Central memory CD4-positive, alpha-beta T cell (primary cell): ENCODE measurements around the gene C6orf62.
"Not testable (repeated sequence)": the region's sequence is repeated elsewhere in the genome, so short reads cannot be mapped to it uniquely, and the experiment has no call there.

ENCODE experiments used
- DNase-seq: peaks from one replicate; pipeline ENCODE4 v3.0.0; 2022
- total RNA-seq, 3 experiments: gene quantifications; one replicate each; lab custom pipeline; 2026; lab: John Stamatoyannopoulos, UW

The C6orf62 gene
- total RNA-seq = 137 to 285 (median 191) reads per million in 3 experiments

GRCh38 chr6:24719125-24719971 is at the start of gene C6orf62:
TSS of gene C6orf62 (minus strand) at chr6:24719154. CDS start at chr6:24718668, 486 bp downstream.
- DNase-seq = peak; percentile 60

- no peak for DNase-seq
Measured at GRCh38 chr6:24768361-24768760, 49.4 kb upstream of the C6orf62 start.

GRCh38 chr6:24766680-24767462 is 47.9 kb upstream of the C6orf62 start:
- DNase-seq = peak; percentile 30

GRCh38 chr6:24765968-24766367 is 47.0 kb upstream of the C6orf62 start:
- not testable (repeated sequence) for DNase-seq

- not testable (repeated sequence) for DNase-seq
Measured at GRCh38 chr6:24764833-24765828, 46.2 kb upstream of the C6orf62 start.

- DNase-seq = no peak
Measured at GRCh38 chr6:24763578-24763977, 44.6 kb upstream of the C6orf62 start.

- DNase-seq = no peak
Measured at GRCh38 chr6:24761851-24762250, 42.9 kb upstream of the C6orf62 start.

- DNase-seq = no peak
Measured at GRCh38 chr6:24761193-24761835, 42.4 kb upstream of the C6orf62 start.

- no peak for DNase-seq
Measured at GRCh38 chr6:24760210-24760609, 41.3 kb upstream of the C6orf62 start.

- DNase-seq = no peak
Measured at GRCh38 chr6:24759718-24760117, 40.8 kb upstream of the C6orf62 start.

GRCh38 chr6:24757611-24758010 is 38.7 kb upstream of the C6orf62 start:
- DNase-seq = no peak

GRCh38 chr6:24755279-24755678 is 36.3 kb upstream of the C6orf62 start:
- no peak for DNase-seq

- DNase-seq = not testable (repeated sequence)
Measured at GRCh38 chr6:24754378-24754777, 35.4 kb upstream of the C6orf62 start.

GRCh38 chr6:24753545-24753944 is 34.6 kb upstream of the C6orf62 start:
- DNase-seq = no peak

- DNase-seq = no peak
Measured at GRCh38 chr6:24752917-24753492, 34.1 kb upstream of the C6orf62 start.

- no peak for DNase-seq
Measured at GRCh38 chr6:24752503-24752902, 33.5 kb upstream of the C6orf62 start.

GRCh38 chr6:24750878-24751277 is 31.9 kb upstream of the C6orf62 start:
- DNase-seq = not testable (repeated sequence)

- no peak for DNase-seq
Measured at GRCh38 chr6:24749297-24749696, 30.3 kb upstream of the C6orf62 start.

GRCh38 chr6:24744911-24745310 is 26.0 kb upstream of the C6orf62 start:
- no peak for DNase-seq

GRCh38 chr6:24743944-24744335 is 25.0 kb upstream of the C6orf62 start:
- no peak for DNase-seq

- DNase-seq = no peak
Measured at GRCh38 chr6:24743265-24743943, 24.4 kb upstream of the C6orf62 start.
